Sigmoid colon (tissue), 4 donors: ENCODE results near the gene NTM.

ENCODE experiments used
- CTCF ChIP-seq, 4 experiments: fragments of 450-650 bp in 3 of 4; fragments of 200-600 bp in 1 of 4; IDR thresholded peaks; one replicate each; pipeline ENCODE4 v1.5.1; 2016 to 2019; ENCODE audit warnings: antibody characterized with exemption in 4 of 4, mild to moderate bottlenecking in 3 of 4, moderate library complexity in 2 of 4
- EP300 ChIP-seq, 4 donors: sonication (generic); formaldehyde crosslinking; IDR thresholded peaks; one replicate each; pipeline ENCODE4 v1.6.1; 2017; ENCODE audit warnings: antibody characterized with exemption in 4 of 4
- POLR2A ChIP-seq, 2 donors: fragments of 450-650 bp; IDR thresholded peaks; one replicate each; pipeline ENCODE4 v1.6.1; 2016; ENCODE audit warnings: antibody characterized with exemption in 2 of 2, mild to moderate bottlenecking in 2 of 2, moderate library complexity in 2 of 2
- POLR2AphosphoS5 ChIP-seq, 4 donors: sonication (generic); formaldehyde crosslinking; IDR thresholded peaks; one replicate each; pipeline ENCODE4 v1.6.1; 2017; ENCODE audit warnings: antibody characterized with exemption in 4 of 4

- TF ChIP-seq CTCF (IDR thresholded peaks at IDR 0.05) (no peak), POLR2AphosphoS5 (IDR thresholded peaks at IDR 0.05) (no peak), EP300 (IDR thresholded peaks at IDR 0.05) (no peak), POLR2A (IDR thresholded peaks at IDR 0.05) (no peak)
Observed at GRCh38 chr11:131412061-131412460, 41.6 kb downstream of the NTM start.
